Right lung (tissue), 5 donors: ENCODE data around the gene NSUN6. TPM values are rescaled to one million over a fixed set of nuclear protein-coding genes. Genes with fewer than 3 reads are reported as not detected.
"Not testable (repeated sequence)": the region's sequence is repeated elsewhere in the genome, so short reads cannot be mapped to it uniquely, and the experiment has no call there.

Experiments
- DNase-seq, 2 donors: peaks; one replicate each; pipeline ENCODE4 v3.0.0-alpha.2; 2013
- polyA plus RNA-seq, 5 donors: library from polyadenylated mRNA; unstranded; fragments of 120-200 nt; gene quantifications; one replicate each; pipeline versions ENCODE4 v1.2.1 to v1.2.3, GENCODE V29; 2013; ENCODE audit warnings: inconsistent platforms in 1 of 5, low replicate concordance in 1 of 5; ENCODE audit not compliant: insufficient read length in 5 of 5, insufficient read depth in 1 of 5

Gene NSUN6
- polyA plus RNA-seq, 5 donors, result 24.5 to 32.9 (median 29.8) TPM

DNA sequence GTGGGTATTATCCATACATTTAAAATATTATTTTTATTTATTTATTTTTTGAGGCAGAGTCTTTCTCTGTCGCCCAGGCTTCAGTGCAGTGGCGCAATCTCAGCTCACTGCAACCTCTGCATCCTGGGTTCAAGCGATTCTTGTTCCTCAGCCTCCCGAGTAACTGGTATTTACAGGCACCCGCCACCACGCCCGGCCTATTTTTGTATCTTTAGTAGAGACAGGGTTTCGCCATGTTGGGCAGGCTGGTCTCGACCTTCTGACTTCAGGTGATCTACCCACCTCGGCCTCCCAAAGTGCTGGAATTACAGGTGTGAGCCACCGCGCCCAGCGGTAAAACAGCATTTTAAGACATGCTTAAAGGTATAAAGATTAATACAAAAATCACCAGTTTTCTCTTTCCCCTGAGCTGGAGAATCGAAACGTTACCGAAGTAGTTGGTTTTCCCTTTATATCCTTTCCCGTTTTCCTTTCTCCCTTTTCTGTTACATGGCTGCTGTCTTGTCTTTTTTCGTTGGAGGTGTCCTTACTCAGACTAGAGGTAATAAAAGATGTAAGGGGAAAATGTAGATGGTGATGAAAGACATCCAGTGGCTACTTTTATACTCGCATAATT lies 9.5 kb upstream of the NSUN6 start:
- no peak for DNase-seq

DNA sequence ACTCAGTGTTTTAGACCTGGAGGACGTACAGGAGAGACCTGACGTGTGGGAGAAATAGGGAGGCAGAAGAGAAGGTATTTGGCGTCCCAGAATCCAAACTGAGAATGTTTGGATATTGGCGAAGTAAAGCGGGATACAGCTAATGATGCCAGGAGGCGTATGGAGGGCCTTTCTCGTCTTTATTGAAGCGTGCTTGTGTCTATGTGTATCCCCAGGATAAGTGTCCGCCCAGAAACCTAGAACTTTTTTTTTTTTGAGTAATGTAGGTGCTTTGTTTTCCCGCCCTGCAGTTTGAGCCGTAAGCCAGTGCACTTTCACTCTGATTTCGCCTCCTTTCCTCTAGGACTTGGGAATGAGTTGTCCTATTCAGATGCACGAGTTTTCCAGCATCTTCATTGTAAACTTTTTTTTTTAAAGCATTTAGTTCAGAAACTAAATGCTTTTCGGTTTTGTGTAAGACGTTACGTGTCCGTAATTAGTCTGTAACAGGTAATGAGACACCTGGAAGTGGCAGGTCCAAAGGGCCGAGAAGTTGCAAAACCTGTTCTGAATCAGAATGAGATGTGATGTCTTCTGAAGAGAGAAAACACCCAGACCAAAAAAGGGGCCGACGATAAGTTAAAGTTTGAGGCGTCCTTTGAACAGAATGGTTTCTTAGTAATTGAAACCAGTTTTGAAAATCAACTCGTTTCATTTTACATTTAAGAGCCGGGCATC lies 8.6 kb upstream of the NSUN6 start:
- no peak for DNase-seq

DNA sequence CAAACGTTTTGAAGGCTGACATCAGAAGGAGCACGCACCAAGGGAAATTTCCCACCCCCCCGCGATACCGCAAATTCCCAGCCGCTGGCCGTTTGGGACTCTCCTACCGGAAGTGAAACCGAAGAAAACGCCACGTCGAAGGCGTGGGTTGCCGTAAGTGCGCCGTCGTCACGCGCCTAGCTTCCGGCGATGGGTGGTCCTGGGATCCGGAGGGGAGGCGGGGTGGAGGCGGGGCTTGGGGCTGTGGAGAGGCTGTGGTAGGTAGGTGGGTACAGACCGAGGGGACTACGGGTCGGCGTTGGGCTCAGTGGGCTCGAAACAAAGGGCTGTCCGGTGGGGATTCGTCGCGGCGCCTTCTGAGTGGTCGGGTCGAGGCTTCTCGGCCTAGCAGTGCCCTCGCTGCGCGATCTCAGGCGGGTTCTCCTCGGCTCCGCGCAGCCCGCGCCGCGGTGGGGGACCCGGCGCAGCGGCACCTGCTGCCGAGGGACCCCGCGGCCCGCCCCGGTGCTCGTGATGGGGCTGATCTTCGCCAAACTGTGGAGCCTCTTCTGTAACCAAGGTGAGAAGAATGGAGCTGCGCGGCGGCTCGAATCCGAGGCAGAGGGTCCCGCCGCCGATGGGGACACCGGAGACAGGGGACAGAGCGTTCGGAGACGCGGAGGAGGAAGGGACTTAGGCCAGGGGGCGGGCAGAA lies 7.9 kb upstream of the NSUN6 start, which contains the start of gene ARL5B:
Gene ARL5B, plus strand, starts transcription at position 307 of the 694 bp plus-strand sequence. Its CDS starts 207 bp downstream, at position 514.
- peak; percentile 97 for DNase-seq

DNA sequence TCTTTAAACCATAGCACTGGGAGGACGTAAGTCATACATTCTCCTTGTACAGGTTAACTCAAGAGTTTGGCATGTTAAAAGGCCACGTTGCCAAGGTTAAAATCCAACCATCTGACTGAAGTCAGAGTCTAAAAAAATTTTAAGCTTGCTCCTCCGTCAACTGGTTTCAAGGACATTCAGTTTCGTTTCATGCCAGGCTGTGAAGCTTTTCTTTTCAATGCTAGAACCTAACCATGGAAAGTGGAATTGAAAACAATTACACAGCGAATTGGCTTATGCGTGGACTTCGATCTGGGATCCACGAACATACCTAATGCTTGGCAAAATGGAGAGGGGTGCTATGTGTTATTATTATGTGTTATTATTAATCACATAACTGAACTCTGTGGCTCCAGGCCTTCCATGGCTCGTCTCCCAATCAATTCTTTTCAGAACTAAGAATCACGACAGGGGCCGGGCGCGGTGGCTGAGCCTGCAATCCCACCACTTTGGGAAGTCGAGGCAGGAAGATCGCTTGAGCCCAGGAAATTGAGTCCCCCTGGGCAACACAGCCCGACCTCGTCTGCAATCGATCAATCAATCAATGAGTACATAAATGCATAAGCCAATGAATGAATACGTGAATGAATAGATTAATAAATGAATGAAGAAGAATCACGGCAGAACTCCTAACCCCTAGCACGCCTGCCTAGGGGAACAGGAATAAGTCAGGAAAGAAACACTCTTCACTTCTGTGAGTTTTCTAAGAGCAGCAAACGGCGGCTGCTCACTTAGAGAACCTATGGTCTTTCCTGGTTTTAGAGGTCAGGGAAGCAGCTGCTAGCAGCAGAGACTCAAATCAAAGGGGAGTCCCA lies 7.1 kb upstream of the NSUN6 start:
- no peak for DNase-seq

DNA sequence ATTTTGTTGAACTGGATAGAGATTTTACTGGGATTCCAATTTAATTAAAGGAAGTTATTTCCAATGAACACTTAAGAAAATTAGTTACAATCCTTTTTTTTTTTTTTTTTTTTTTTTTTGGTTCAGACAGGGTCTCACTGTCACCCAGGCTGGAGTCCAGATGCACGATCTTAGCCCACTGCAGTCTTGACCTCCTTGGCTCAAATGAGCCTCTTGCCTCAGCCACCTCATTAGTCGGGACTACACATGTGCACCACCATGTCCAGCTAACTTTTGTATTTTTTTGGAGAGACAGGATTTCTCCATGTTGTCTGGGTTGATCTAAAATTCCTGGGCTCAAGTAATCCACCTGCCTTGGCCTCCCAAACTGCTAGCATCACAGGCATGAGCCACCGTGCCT lies 5.3 kb upstream of the NSUN6 start:
- peak in 1 of 2 donors; percentile 59 for DNase-seq

DNA sequence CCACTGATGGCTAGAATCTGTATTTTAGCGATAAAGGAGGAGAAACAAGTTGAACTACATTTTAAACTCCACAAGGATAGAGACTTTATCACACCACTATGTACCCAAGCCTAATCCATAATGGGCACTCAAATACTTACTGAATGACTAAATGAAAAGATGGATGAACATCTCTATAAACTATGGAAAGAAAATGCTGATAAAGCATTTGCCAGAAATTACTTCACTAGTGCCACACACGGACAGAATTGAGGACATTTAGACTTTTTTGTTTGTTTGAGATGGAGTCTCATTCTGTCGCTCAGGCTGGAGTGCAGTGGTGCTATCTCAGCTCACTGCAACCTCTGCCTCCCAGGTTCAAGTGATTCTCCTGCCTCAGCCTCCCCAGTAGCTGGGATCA lies 1.7 kb upstream of the NSUN6 start:
- DNase-seq, result no peak

DNA sequence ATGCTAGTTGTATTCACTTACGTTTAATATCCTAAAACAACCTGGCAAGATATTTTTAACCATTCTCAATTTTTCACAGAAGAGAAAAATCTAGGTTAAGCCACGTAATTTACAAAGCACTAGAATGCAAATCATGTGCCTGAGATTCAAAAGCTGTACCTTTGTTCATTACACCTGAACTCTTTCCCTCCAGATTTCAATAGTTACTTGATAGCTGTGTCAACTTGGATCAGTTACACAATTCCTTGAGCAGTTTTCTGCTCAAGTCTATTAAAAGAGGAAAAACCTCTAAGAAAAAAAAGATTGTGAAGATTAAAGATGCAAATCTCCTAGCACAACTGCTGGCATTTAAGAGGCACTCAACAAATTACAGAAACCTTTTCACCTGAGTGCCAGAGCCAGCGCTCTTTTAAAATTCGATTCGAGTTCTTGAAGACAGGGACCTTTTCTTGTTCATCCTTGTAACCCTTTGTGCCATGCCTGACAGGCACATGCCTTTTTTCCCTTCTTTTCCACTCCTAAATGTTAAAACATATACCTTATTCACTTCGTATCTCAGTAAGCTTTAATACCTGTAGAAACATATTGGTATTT lies 886 bp downstream of the NSUN6 start:
- DNase-seq, result no peak

DNA sequence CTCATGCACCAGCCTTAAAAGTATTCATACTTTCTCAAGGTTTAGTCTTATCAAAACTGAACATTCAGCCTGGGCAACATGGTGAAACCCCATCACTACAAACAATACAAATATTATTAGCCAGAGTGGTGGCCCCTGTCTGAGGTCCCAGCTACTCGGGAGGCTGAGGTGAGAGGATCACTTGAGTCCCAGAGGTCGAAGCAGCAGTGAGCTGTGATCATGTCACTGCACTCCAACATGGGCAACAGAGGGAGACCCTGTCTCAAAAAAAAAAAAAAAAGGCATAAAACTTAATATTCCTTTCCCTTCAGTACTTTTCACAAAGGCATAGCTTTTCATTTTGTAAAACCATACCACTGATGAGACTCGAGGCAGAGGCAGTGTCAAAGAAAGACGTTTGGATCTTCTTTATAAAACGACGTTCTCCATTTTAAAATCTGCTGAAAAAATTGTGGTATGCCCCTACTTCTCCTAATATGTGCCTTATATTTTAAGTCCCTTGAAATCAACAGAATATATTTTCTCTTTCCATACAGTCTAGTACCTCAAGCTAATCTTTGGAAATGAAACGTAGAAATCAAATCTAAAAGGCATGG lies 1.9 kb downstream of the NSUN6 start:
- no peak for DNase-seq

DNA sequence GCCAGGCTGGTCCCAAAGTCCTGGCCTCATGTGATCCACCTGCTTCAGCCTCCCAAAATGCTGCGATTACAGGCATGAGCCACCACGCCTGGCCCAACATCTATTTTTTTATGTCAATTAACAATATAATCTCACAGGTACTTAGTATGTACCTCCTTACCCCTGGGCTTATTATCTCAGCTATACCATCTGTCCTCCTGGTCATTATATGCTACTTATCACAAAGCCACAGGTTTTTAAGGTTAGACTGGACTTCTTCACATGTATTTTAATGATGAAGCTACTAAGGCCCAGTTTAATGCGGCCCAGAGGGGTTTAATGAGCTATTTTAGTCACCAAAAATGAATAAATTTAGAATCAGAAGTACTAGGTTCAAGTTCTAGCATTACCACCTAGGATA lies 3.4 kb downstream of the NSUN6 start:
- DNase-seq, result no peak

DNA sequence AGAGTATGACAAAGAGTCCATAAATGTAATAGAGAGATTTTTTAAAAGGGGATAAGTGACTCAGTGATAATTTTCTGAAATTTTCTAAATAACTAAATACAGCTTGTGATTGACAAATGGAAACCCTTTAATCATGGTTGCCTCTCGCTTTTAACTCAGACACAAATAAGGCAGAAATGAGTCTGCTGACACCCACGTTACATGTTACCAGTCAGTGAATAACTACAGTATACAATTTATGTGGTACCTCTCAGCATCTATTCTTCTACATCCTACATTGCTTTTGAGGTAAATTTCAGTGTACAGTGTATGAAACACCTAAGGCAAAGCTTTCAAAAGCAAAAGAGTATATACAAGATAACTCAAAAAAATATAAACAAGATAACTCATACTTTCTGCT lies 4.2 kb downstream of the NSUN6 start:
- no peak for DNase-seq

DNA sequence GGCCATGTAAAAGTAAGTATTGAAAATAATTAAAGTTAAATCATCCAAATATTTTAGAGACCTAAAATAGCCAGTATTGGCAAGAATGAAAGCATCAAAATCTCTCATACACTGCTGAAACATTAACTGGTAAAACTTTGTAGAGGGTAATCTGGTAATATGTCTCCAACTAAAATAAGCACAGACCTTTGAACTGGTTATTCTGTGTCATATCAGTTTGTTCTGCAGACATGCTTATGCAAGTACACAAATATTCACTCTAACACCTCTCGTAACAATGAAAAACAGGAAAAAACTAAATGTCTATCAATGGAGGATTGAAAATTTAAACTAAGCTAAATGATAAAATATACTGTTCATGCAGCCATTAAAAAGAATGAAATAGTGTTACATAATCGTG lies 11.7 kb downstream of the NSUN6 start:
- not testable (repeated sequence) for DNase-seq

DNA sequence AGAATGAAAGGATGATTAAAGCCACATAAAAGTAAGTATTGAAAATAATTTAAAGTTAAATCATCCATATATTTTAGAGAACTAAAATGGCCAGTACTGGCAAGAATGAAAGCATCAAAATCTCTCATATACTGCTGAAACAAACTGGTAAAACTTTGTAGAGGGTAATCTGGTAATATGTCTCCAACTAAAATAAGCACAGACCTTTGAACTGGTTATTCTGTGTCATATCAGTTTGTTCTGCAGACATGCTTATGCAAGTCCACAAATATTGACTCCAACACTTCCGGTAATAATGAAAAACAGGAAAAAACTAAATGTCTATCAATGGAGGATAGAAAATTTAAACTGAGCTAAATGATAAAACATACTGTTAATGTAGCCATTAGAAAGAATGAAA lies 14.0 kb downstream of the NSUN6 start:
- DNase-seq, result not testable (repeated sequence)

DNA sequence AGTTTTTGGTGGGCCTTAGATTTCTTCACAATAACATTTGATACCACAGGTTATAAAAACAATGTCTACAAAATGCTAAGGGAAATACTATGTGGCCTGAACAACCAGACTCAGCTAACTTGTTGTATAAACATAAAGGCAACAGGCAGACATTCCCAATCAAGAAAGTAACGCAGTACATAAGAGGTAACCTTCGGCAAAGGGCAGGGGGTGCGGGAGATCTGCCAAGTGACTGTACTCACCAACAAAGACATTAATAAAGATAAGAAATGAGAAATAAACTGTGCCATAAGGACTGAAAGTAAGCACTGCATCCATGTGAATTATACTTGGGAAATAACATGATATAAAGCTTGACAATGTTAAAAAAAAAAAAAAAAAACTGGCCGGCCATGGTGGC lies 15.4 kb downstream of the NSUN6 start:
- DNase-seq, result no peak

DNA sequence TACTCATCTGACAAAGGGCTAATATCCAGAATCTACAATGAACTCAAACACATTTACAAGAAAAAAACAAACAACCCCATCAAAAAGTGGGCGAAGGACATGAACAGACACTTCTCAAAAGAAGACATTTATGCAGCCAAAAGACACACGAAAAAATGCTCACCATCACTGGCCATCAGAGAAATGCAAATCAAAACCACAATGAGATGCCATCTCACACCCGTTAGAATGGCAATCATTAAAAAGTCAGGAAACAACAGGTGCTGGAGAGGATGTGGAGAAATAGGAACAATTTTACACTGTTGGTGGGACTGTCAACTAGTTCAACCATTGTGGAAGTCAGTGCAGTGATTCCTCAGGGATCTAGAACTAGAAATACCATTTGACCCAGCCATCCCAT lies 18.9 kb downstream of the NSUN6 start:
- DNase-seq, result not testable (repeated sequence)

DNA sequence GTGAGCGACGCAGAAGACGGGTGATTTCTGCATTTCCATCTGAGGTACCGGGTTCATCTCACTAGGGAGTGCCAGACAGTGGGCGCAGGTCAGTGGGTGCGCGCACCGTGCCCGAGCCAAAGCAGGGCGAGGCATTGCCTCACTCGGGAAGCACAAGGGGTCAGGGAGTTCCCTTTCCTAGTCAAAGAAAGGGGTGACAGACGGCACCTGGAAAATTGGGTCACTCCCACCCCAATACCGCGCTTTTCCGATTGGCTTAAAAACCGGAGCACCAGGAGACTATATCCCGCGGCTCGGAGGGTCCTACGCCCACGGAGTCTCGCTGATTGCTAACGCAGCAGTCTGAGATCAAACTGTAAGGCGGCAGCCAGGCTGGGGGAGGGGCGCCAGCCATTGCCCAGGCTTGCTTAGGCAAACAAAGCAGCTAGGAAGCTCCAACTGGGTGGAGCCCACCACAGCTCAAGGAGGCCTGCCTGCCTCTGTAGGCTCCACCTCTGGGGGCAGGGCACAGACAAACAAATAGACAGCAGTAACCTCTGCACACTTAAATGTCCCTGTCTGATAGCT lies 23.9 kb downstream of the NSUN6 start:
- peak; percentile 63 to 66 for DNase-seq

DNA sequence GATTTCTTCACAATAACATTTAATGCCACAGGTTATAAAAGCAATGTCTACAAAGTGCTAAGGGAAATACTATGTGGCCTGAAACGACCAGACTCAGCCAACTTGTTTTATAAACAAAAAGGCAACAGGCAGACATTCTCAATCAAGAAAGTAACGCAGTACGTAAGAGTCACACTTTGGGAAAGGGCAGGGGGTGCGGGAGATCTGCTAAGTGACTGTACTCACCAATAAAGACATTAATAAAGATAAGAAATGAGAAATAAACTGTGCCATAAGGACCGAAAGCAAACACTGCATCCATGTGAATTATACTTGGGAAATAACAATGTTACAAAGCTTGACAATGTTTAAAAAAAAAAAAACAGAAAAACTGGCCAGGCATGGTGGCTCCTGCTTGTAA lies 25.5 kb downstream of the NSUN6 start:
- DNase-seq, result no peak

DNA sequence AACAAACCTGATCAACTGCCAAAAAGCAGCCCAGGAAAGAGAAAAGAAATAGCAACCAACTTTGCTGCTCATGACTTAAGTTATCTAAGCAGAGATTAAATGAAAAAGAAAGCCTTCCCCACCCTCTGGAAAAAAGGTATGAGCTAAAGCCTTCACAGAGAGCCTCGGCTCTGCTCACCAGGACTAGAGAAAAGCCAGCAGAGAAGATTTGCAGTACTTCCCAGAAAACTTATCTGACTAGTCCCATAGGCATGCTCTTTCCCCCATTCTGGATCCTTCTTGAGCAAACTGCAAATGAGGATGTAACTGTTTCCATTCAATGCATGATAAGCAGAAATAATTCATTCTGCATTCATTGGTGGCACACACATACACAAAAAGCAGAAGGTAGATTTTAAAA lies 27.7 kb downstream of the NSUN6 start:
- DNase-seq, result not testable (repeated sequence)

DNA sequence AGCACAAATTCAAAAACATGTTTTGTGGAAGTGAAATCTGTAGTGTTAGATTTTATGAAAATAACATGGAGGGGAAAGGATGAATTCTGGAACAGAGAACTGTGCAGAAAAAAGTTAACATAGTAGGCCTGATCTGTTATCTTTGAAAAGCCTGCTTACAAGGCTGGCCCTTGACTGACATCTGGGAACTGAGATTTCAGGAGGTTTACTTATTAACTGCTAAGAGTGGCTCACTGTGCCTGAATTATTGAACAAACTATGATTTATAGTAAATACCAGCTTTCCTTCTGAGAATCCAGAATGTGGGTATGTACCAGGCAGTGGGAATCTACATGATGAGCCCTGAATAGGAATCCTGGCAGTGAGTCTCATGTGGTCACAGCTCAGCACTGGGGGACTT lies 30.5 kb downstream of the NSUN6 start:
- DNase-seq, result no peak

DNA sequence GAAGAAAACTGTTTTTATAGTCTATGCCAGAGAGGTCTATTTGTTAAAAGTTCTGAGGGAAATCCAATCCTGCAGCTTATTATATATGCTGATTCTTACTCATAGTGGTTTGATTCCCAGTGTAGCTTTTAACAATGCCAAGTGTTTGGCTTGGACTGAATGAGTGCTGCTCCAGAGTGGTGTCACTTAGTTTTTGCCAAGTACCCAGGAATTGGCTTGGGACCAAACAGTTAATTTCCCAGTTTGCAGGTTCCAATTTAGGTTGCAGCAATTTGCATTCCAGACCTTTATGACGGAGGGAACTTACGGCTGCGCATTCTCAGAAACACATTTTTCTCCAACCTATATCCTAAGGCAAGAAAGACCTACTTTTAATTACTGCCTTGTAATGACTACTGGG lies 32.4 kb downstream of the NSUN6 start:
- peak; percentile 23 to 32 for DNase-seq

DNA sequence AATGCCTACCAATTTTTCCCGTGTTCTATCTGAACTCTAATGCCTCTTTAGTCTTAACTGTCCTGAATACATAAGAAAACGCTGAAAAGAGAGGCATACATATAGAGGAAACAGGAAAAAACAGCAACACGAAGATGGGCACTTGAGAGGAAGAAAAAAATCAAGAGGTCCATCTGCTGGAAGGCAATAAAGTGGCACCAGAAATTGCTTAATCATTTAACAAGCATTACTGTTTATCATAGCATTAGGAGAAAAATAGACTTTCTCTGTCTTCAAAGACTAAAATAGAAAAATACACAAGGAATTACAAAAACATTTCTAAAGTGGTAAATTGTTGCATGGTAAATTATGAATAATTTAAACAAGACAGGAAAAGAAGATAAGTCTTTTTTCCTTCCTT lies 35.0 kb downstream of the NSUN6 start:
- no peak for DNase-seq

DNA sequence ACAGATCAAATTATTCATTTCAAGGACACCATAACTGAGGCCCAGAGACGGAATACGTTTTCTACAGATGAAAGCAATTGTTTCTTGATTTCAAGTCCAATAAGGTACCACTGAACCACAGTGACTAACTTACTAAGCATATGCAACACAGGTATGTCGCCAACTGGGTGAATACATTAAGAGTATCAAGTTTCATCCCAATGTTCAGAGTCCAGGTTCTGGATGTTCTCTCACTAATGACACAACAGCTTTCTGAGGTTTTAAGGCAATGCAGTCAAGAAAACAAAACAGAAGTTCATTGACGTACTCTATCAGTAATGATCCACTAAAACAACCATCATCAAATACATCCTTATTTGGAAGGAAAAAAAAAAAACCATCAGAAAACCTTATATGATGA lies 35.8 kb downstream of the NSUN6 start:
- DNase-seq, result no peak
